ENCODE data around the gene GOLGA5.

The GOLGA5 gene

DNA sequence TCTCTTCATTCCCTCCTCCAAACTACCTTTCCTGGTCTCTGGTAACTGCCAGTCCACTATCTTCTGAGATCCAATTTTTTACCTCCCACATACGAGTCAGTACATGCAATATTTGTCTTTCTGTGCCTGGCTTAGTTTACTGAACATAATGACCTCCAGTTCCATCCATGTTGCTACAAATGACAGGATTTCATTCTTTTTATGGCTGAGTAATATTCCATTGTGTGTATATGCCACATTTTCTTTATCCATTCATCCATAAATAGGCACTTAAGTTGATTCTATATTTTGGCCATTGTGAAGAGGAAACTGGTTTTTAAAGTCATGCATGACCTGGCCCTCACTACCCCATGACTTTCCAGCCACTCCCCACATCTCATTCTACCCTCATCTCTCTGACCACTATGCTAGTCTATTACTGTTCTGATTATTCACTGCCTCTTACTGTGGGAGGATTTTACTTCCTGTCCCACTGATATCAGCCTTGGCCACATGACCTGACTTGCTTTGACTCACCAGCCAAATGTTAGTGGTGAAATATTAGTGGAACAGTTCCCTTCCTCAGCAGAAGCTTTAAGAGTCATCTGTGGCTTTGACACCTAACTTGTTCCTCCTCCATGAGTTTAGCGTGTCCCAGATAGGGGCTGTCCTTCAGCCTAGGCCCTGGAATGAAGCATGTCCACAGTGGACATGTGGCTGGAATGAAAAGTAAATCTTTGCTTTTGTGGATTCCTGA, 52.2 kb downstream of the GOLGA5 start:
- ATAC-seq (ENCODE audit: insufficient read depth, low read depth) = no peak; the same call in 2 of the 3 replicates
- Histone ChIP-seq H3K4me2 (ENCODE audit: insufficient read depth, low read length) (no peak overlapping the region), H3K27me3 (ENCODE audit: insufficient read depth, low read length, poor library complexity) (no peaks in the 10 kb centered on the region), H3K36me3 (ENCODE audit: insufficient read depth, low read length) (peaks cover under 1% of the 10 kb centered on the region; the same call in 1 of the 2 replicates), H3K9ac (ENCODE audit: low read depth, low read length) (no peak overlapping the region), H3K27ac (ENCODE audit: low read length) (no peak overlapping the region), H2AFZ (ENCODE audit: low read depth, low read length) (no peak overlapping the region), H3K4me3 (ENCODE audit: low read depth in 1 of 2, low read length in 2 of 2) (no peak overlapping the region), H3K9me3 (ENCODE audit: insufficient read depth, low read length, severe bottlenecking) (no peaks in the 10 kb centered on the region), H3K79me2 (ENCODE audit: insufficient read depth, low read length) (no peaks in the 10 kb centered on the region), H3K4me1 (ENCODE audit: insufficient read depth, low read length) (no peaks in the 10 kb centered on the region), H4K20me1 (ENCODE audit: insufficient read depth, low read length) (no peaks in the 10 kb centered on the region)
- DNase-seq = no peak
- TF ChIP-seq EZH2 (IDR thresholded peaks at IDR 0.05; ENCODE audit: borderline replicate concordance, low read depth, low read length, severe bottlenecking) = no peak
- TF ChIP-seq, protein P1, sequence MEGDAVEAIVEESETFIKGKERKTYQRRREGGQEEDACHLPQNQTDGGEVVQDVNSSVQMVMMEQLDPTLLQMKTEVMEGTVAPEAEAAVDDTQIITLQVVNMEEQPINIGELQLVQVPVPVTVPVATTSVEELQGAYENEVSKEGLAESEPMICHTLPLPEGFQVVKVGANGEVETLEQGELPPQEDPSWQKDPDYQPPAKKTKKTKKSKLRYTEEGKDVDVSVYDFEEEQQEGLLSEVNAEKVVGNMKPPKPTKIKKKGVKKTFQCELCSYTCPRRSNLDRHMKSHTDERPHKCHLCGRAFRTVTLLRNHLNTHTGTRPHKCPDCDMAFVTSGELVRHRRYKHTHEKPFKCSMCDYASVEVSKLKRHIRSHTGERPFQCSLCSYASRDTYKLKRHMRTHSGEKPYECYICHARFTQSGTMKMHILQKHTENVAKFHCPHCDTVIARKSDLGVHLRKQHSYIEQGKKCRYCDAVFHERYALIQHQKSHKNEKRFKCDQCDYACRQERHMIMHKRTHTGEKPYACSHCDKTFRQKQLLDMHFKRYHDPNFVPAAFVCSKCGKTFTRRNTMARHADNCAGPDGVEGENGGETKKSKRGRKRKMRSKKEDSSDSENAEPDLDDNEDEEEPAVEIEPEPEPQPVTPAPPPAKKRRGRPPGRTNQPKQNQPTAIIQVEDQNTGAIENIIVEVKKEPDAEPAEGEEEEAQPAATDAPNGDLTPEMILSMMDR (IDR thresholded peaks at IDR 0.05; ENCODE audit: borderline replicate concordance, extremely low read depth, low read length, poor library complexity, severe bottlenecking) = no peak

DNA sequence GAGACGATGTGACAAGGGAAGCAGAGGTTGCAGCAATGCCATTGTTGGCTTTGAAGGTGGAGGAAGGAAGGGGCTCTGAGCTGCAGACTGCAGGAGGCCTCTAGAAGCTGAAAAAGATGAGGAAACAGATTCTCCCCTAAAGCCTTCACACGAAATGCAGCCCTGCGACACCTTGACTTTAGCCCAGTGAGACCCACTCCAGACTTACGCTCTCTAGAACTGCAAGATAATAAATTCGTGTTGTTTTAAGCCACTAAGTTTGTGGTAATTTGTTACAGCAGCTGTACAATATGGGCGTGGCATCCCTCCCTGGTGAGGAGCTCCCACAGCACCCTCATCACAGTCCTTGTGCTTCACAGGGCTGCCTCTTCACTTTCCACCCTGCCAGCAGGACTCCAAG, 53.2 kb downstream of the GOLGA5 start:
- H3K9ac ChIP-seq (ENCODE audit: low read depth, low read length) = no peak overlapping the region

DNA sequence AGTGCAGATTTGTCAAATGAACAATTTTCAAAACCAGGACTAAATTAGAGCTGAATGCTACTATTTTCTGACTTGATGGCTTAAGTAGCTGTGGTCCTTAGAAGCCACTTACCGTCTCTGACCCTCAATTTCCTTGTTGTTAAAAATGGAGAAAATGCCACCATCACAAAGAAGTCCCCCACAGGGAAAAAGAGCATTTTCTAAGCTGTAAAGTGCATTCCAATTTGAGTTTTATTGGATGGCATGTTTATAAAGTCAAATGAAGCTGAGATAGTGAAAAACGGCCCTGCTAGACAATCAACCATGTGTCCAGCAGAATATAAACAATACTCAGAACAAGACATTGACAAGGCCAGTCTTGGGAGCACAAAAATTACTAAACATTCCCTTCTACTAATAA, 53.6 kb downstream of the GOLGA5 start:
- Histone ChIP-seq H3K4me2 (ENCODE audit: insufficient read depth, low read length) (no peak overlapping the region), H4K20me1 (ENCODE audit: insufficient read depth, low read length) (no peaks in the 10 kb centered on the region), H3K9ac (ENCODE audit: low read depth, low read length) (no peak overlapping the region), H3K36me3 (ENCODE audit: insufficient read depth, low read length) (no peaks in the 10 kb centered on the region), H3K79me2 (ENCODE audit: insufficient read depth, low read length) (no peaks in the 10 kb centered on the region), H3K9me3 (ENCODE audit: insufficient read depth, low read length, severe bottlenecking) (no peaks in the 10 kb centered on the region), H3K4me3 (ENCODE audit: low read depth in 1 of 2, low read length in 2 of 2) (no peak overlapping the region), H2AFZ (ENCODE audit: low read depth, low read length) (no peak overlapping the region), H3K27ac (ENCODE audit: low read length) (no peak overlapping the region), H3K27me3 (ENCODE audit: insufficient read depth, low read length, poor library complexity) (no peaks in the 10 kb centered on the region), H3K4me1 (ENCODE audit: insufficient read depth, low read length) (no peaks in the 10 kb centered on the region)
- no peak for ATAC-seq (ENCODE audit: insufficient read depth, low read depth)
- no peak for DNase-seq
- TF ChIP-seq EZH2 (IDR thresholded peaks at IDR 0.05; ENCODE audit: borderline replicate concordance, low read depth, low read length, severe bottlenecking) = no peak
- TF ChIP-seq, protein P1 (IDR thresholded peaks at IDR 0.05; ENCODE audit: borderline replicate concordance, extremely low read depth, low read length, poor library complexity, severe bottlenecking) = no peak

More for the DNA sequence above, 53.2 kb downstream of the GOLGA5 start:
- H3K9me3 ChIP-seq (ENCODE audit: insufficient read depth, low read length, severe bottlenecking) = no peaks in the 10 kb centered on the region
- no peak overlapping the region for H3K4me2 ChIP-seq (ENCODE audit: insufficient read depth, low read length)
- H3K4me3 ChIP-seq (ENCODE audit: low read depth in 1 of 2, low read length in 2 of 2) = no peak overlapping the region
- no peaks in the 10 kb centered on the region for H3K4me1 ChIP-seq (ENCODE audit: insufficient read depth, low read length)
- DNase-seq (no peak), ATAC-seq (ENCODE audit: insufficient read depth, low read depth) (no peak)
- no peak overlapping the region for H2AFZ ChIP-seq (ENCODE audit: low read depth, low read length)
- H3K27ac ChIP-seq (ENCODE audit: low read length) = no peak overlapping the region
- no peaks in the 10 kb centered on the region for H3K79me2 ChIP-seq (ENCODE audit: insufficient read depth, low read length)
- no peaks in the 10 kb centered on the region for H4K20me1 ChIP-seq (ENCODE audit: insufficient read depth, low read length)
- no peak for TF ChIP-seq EZH2 (IDR thresholded peaks at IDR 0.05; ENCODE audit: borderline replicate concordance, low read depth, low read length, severe bottlenecking)
- TF ChIP-seq, protein P1 (IDR thresholded peaks at IDR 0.05; ENCODE audit: borderline replicate concordance, extremely low read depth, low read length, poor library complexity, severe bottlenecking) = no peak
- H3K36me3 ChIP-seq (ENCODE audit: insufficient read depth, low read length) = no peaks in the 10 kb centered on the region
- H3K27me3 ChIP-seq (ENCODE audit: insufficient read depth, low read length, poor library complexity) = no peaks in the 10 kb centered on the region
